Fibroblast of mammary gland (primary cell): ENCODE data around the gene PEBP1.

ENCODE experiments used
- DNase-seq: peaks from one replicate; pipeline ENCODE4 v3.0.0-alpha.2; 2010; ENCODE audit warnings: low read depth
- H3K4me3 ChIP-seq: 2 replicates; pipeline ENCODE4 v1.5.1; 2011; ENCODE audit warnings: low read depth, mild to moderate bottlenecking, low read length, moderate library complexity; ENCODE audit not compliant: control insufficient read depth
- CTCF ChIP-seq: conservative IDR thresholded peaks from 2 replicates; pipeline ENCODE4 v1.5.1; 2011; ENCODE audit warnings: low read depth, low read length, inconsistent platforms; ENCODE audit not compliant: control insufficient read depth, insufficient read depth

PEBP1 gene

DNA sequence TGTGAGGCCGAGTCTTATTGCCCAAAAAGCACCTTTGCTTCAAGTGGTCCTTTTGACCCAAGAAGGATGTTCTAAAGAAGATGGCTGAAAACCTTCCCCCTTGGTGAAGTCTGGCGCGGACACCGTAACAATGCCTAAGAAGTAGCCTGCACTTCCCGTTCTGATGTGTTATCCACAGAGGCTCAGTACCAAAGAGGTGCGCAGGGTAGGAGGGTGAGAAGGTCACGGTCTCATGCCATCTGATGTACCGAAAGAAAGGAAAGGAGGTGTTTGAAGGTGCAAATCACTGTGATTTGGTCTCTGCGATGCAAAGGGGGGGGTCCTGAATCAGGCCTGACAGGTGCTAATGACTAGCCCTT, 9.9 kb downstream of the PEBP1 start:
- no peak for DNase-seq
- no peak for TF ChIP-seq CTCF
- no peak overlapping the region for H3K4me3 ChIP-seq

- TF ChIP-seq CTCF, result no peak
- no peak overlapping the region for H3K4me3 ChIP-seq
- no peak for DNase-seq
Measured at GRCh38 chr12:118148287-118148686, 12.4 kb downstream of the PEBP1 start.

DNA sequence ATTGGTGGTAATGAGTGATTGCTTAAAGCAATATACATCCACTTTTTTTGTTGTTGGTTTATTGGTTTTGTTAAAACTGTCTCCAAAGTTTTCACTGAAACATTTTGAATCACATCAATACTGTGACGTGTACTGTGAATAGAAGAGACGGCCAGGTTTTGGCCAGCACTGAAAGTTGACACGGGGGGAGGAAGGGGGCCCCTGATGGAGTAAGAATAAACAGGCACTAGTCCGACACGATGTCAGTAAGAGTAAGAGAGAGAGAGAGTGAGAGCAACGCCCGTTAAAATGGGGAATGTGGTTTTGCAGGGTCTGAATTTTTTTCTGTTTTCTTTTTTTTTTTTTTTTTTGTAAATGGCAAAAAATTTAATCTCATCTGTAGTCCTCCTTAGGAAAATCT, 14.7 kb downstream of the PEBP1 start:
- H3K4me3 ChIP-seq, result no peak overlapping the region
- no peak for DNase-seq
- TF ChIP-seq CTCF, result no peak

GRCh38 chr12:118151755-118152154, 15.8 kb downstream of the PEBP1 start:
- H3K4me3 ChIP-seq, result no peak overlapping the region
- DNase-seq, result no peak
- no peak for TF ChIP-seq CTCF

- no peak for DNase-seq
- TF ChIP-seq CTCF, result no peak
- no peak overlapping the region for H3K4me3 ChIP-seq
Measured at GRCh38 chr12:118160536-118160935, 24.6 kb downstream of the PEBP1 start.

- peak; percentile 38 for DNase-seq
- TF ChIP-seq CTCF, result peak; percentile 59
- H3K4me3 ChIP-seq, result no peak overlapping the region
Measured at GRCh38 chr12:118164798-118165486, 29.0 kb downstream of the PEBP1 start.

DNA sequence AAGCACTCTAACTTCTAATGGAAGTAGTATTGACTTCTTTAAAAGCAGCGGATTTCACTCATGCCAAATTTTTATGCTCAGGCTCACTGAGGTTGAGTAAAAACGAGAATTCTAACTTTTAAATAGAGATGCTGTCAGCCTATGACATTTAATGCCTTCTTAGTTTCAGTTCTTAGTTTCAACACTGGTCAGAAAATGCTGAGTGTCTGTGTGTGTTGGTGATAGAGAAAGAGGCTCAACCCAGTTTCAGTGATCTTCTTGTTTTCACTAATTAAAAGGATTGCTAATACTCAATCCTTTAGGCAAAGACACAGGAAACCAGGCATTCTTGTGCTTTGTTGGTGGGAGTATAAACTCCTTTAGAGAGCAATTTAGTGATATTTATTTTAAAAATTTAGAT, 31.0 kb downstream of the PEBP1 start:
- no peak for TF ChIP-seq CTCF
- no peak for DNase-seq
- no peak overlapping the region for H3K4me3 ChIP-seq
